GM15510 (cell line): ENCODE data around the gene LRRC75B.

Experiments
- POLR2A ChIP-seq: IDR thresholded peaks from 3 replicates; pipeline ENCODE4 v1.6.1; 2011; ENCODE audit warnings: borderline replicate concordance; ENCODE audit not compliant: insufficient read length; ENCODE audit errors: extremely low read depth

LRRC75B gene

GRCh38 chr22:24543679-24544243 lies 49.1 kb downstream of the LRRC75B start:
- TF ChIP-seq POLR2A, result no peak

- no peak for TF ChIP-seq POLR2A
These were observed 49.7 kb downstream of the LRRC75B start for GRCh38 chr22:24543185-24543601.

GRCh38 chr22:24542641-24543040 lies 50.2 kb downstream of the LRRC75B start:
- TF ChIP-seq POLR2A, result no peak

- no peak for TF ChIP-seq POLR2A
These were observed 51.0 kb downstream of the LRRC75B start for GRCh38 chr22:24541681-24542515.

- no peak for TF ChIP-seq POLR2A
These were observed 52.4 kb downstream of the LRRC75B start for GRCh38 chr22:24540470-24540869.

- TF ChIP-seq POLR2A, result no peak
These were observed 56.8 kb downstream of the LRRC75B start for GRCh38 chr22:24536089-24536488.
